GM12878 (cell line): ENCODE measurements around the gene PKN3.

ENCODE experiments used
- CEBPB ChIP-seq, 2 experiments: fragments of 150-350 bp in 1 of 2; IDR thresholded peaks; 2 replicates each; pipeline ENCODE4 v1.6.1; 2012 to 2014; ENCODE audit warnings: low read depth in 2 of 2, low read length in 2 of 2, borderline replicate concordance in 1 of 2, inconsistent platforms in 1 of 2
- CEBPZ ChIP-seq: fragments of 150-350 bp; IDR thresholded peaks from 2 replicates; pipeline ENCODE4 v1.6.1; 2016; ENCODE audit warnings: low read depth, low read length
- CTCF ChIP-seq, 3 experiments: IDR thresholded peaks in 2 of 3; conservative IDR thresholded peaks in 1 of 3; 2 replicates each; pipeline ENCODE4 v1.5.1; 2011; ENCODE audit warnings: low read depth in 3 of 3, low read length in 3 of 3, mild to moderate bottlenecking in 3 of 3, control low read depth in 2 of 3, moderate library complexity in 2 of 3, inconsistent platforms in 1 of 3, mixed read lengths in 1 of 3; ENCODE audit not compliant: control insufficient read depth in 2 of 3, insufficient read depth in 1 of 3; ENCODE audit errors: extremely low read depth in 1 of 3
- EGR1 ChIP-seq, 2 experiments: IDR thresholded peaks; 1 replicate in 1 of 2; 2 replicates in 1 of 2; pipeline ENCODE4 v1.6.1; 2011 to 2012; ENCODE audit warnings: low read depth in 2 of 2, low read length in 2 of 2, borderline replicate concordance in 1 of 2, mild to moderate bottlenecking in 1 of 2, moderate library complexity in 1 of 2
- EZH2 ChIP-seq: IDR thresholded peaks from 2 replicates; pipeline ENCODE4 v1.6.1; 2012; ENCODE audit warnings: low read depth, mild to moderate bottlenecking, control low read depth, inconsistent platforms, low read length, borderline replicate concordance; ENCODE audit not compliant: control insufficient read depth
- GABPA ChIP-seq: IDR thresholded peaks from 2 replicates; pipeline ENCODE4 v1.6.1; 2014; ENCODE audit warnings: antibody characterized with exemption, low read depth, mild to moderate bottlenecking, inconsistent platforms
- NBN ChIP-seq: fragments of 450-650 bp; IDR thresholded peaks from 2 replicates; pipeline ENCODE4 v1.6.1; 2016
- NR2C2 ChIP-seq: IDR thresholded peaks from 2 replicates; pipeline ENCODE4 v1.6.1; 2011; ENCODE audit warnings: borderline replicate concordance, low read depth; ENCODE audit not compliant: control insufficient read depth, insufficient read length
- POLR2AphosphoS5 ChIP-seq: IDR thresholded peaks from 2 replicates; pipeline ENCODE4 v1.6.1; 2011; ENCODE audit warnings: mild to moderate bottlenecking, low read length, inconsistent platforms
- TCF3 ChIP-seq: IDR thresholded peaks from 2 replicates; pipeline ENCODE4 v1.6.1; 2012; ENCODE audit warnings: low read depth, mild to moderate bottlenecking, low read length, borderline replicate concordance; ENCODE audit not compliant: insufficient read depth
- ZNF207 ChIP-seq: fragments of 450-650 bp; IDR thresholded peaks from 2 replicates; pipeline ENCODE4 v1.6.1; 2014; ENCODE audit warnings: antibody characterized with exemption, mild to moderate bottlenecking, borderline replicate concordance

GRCh38 chr9:128702949-128703615, 779 bp downstream of the PKN3 start:
- TF ChIP-seq EGR1 (IDR thresholded peaks at IDR 0.05; ENCODE audit: borderline replicate concordance in 1 of 2, low read depth in 2 of 2, low read length in 2 of 2) (peak in 1 of 2 experiments; percentile 44; a peak in 2 of 3 replicates), NR2C2 (no peak), ZNF207 (no peak), GABPA (no peak), POLR2AphosphoS5 (no peak), EZH2 (no peak), CEBPZ (no peak), TCF3 (no peak), NBN (no peak), CEBPB (IDR thresholded peaks at IDR 0.05; ENCODE audit: borderline replicate concordance in 1 of 2, low read depth in 2 of 2, low read length in 2 of 2) (no peak), CTCF (IDR thresholded peaks at IDR 0.05 in 2 of 3, conservative IDR thresholded peaks at IDR 0.05 in 1 of 3; ENCODE audit: control insufficient read depth in 2 of 3, extremely low read depth in 1 of 3, insufficient read depth in 1 of 3, low read depth in 3 of 3, low read length in 3 of 3) (no peak)
